Measurements from ENCODE around the gene CREB3L1. TPM values are rescaled to one million over a fixed set of nuclear protein-coding genes. Genes with fewer than 3 reads are reported as not detected.

The CREB3L1 gene
- total and polyA plus RNA-seq, 2 of the 13 experiments (the other 11 are each of a cell fraction or from before 2014, with no cell fraction given), result not detected

- ChIA-PET POLR2A (no interaction called here), CTCF (ENCODE audit: low intra/inter-chr PET ratio, low total read pairs) (interaction anchor here (0.7 to 1.2 kb wide), 2 partner anchors 120 to 128 kb away, joined by 3 to 4 read pairs; no protein-coding TSS in a partner anchor)
- WGBS (ENCODE audit: low lambda C conversion rate), result 90% methylated on average over 14 of the region's 32 CpGs
- no peaks in the 10 kb centered on the region for H3K9me3 ChIP-seq (ENCODE audit: low read length)
- FAIRE-seq (no peak), DNase-seq (ENCODE audit: low spot score) (peak; percentile 25), ATAC-seq (peak; percentile 72)
- H3K27me3 ChIP-seq (ENCODE audit: control insufficient read depth in 1 of 2, insufficient read depth in 2 of 2, low read length in 2 of 2), result no peaks in the 10 kb centered on the region
- H2AFZ ChIP-seq (ENCODE audit: low read length), result no peak overlapping the region
- peaks cover 20% of the 10 kb centered on the region for H3K4me1 ChIP-seq (ENCODE audit: insufficient read depth, low read length)
- no peak overlapping the region for H3K9ac ChIP-seq (ENCODE audit: insufficient read depth, low read depth, low read length)
- intact Hi-C loops (cut with micrococcal nuclease; ENCODE audit: unreplicated experiment), result no loop called here
- no peak overlapping the region for H3K4me3 ChIP-seq (replicated peaks in 1 of 3; ENCODE audit: insufficient read depth in 1 of 3, low read depth in 2 of 3, low read length in 3 of 3)
- in situ Hi-C loops (cut with HindIII; ENCODE audit: extremely low pct_ligation_motif_present, low pct_unique_long_range_greater_than_20kb), result no loop called here
- no peak overlapping the region for H3K27ac ChIP-seq (ENCODE audit: extremely low read length, insufficient read depth, low read length)
- peaks cover 1 to 13% of the 10 kb centered on the region in 2 experiments; a peak in 2 of 5 replicates for H3K36me3 ChIP-seq (replicated peaks in 1 of 2; ENCODE audit: control insufficient read depth in 1 of 2, insufficient read depth in 2 of 2, low read length in 2 of 2)
- H3K79me2 ChIP-seq (ENCODE audit: insufficient read depth, low read length), result no peaks in the 10 kb centered on the region
- BruUV-seq (replicated peaks), result no TSS peak
- H3K4me2 ChIP-seq (ENCODE audit: low read depth, low read length), result no peak overlapping the region
- H4K20me1 ChIP-seq (ENCODE audit: insufficient read depth, low read length), result no peaks in the 10 kb centered on the region
- TF ChIP-seq RORA (CRISPR knock-in tag; IDR thresholded peaks at IDR 0.05) (no peak), NFIB (CRISPR knock-in tag; IDR thresholded peaks at IDR 0.05; ENCODE audit: borderline replicate concordance) (no peak), STAG1 (CRISPR knock-in tag; IDR thresholded peaks at IDR 0.05) (peak; percentile 65), KAT8 (CRISPR knock-in tag; IDR thresholded peaks at IDR 0.05) (no peak), SMARCE1 (IDR thresholded peaks at IDR 0.05; ENCODE audit: borderline replicate concordance) (no peak), NR1H2 (CRISPR knock-in tag; IDR thresholded peaks at IDR 0.05; ENCODE audit: borderline replicate concordance, low read depth) (no peak), TRIM24 (CRISPR knock-in tag; IDR thresholded peaks at IDR 0.05) (no peak), GABPA (IDR thresholded peaks at IDR 0.05; ENCODE audit: low read depth, low read length) (no peak), GABPA (CRISPR knock-in tag; IDR thresholded peaks at IDR 0.05; ENCODE audit: low read depth) (no peak), ELF1 (CRISPR knock-in tag; IDR thresholded peaks at IDR 0.05) (peak; percentile 28; the same call in 1 of the 2 replicates), ZNF740 (CRISPR knock-in tag; IDR thresholded peaks at IDR 0.05) (no peak), ZNF383 (CRISPR knock-in tag; IDR thresholded peaks at IDR 0.05; ENCODE audit: borderline replicate concordance) (no peak)
- TF ChIP-seq, protein P1, sequence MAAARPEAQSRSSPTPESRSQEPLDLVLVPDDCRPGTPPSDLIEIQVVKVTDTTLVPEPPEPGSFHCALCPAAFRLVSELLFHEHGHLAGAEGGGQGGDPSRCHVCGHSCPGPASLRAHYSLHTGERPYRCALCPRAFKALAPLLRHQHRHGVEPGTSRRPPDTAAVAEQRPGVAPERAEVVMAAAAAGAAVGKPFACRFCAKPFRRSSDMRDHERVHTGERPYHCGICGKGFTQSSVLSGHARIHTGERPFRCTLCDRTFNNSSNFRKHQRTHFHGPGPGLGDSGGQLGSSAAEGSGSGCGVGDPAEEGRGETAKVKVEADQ (CRISPR knock-in tag; IDR thresholded peaks at IDR 0.05; ENCODE audit: borderline replicate concordance), result no peak
- TF ChIP-seq, protein P2, sequence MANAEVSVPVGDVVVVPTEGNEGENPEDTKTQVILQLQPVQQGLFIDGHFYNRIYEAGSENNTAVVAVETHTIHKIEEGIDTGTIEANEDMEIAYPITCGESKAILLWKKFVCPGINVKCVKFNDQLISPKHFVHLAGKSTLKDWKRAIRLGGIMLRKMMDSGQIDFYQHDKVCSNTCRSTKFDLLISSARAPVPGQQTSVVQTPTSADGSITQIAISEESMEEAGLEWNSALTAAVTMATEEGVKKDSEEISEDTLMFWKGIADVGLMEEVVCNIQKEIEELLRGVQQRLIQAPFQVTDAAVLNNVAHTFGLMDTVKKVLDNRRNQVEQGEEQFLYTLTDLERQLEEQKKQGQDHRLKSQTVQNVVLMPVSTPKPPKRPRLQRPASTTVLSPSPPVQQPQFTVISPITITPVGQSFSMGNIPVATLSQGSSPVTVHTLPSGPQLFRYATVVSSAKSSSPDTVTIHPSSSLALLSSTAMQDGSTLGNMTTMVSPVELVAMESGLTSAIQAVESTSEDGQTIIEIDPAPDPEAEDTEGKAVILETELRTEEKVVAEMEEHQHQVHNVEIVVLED (CRISPR knock-in tag; IDR thresholded peaks at IDR 0.05; ENCODE audit: borderline replicate concordance), result no peak
- TF ChIP-seq, protein P3, sequence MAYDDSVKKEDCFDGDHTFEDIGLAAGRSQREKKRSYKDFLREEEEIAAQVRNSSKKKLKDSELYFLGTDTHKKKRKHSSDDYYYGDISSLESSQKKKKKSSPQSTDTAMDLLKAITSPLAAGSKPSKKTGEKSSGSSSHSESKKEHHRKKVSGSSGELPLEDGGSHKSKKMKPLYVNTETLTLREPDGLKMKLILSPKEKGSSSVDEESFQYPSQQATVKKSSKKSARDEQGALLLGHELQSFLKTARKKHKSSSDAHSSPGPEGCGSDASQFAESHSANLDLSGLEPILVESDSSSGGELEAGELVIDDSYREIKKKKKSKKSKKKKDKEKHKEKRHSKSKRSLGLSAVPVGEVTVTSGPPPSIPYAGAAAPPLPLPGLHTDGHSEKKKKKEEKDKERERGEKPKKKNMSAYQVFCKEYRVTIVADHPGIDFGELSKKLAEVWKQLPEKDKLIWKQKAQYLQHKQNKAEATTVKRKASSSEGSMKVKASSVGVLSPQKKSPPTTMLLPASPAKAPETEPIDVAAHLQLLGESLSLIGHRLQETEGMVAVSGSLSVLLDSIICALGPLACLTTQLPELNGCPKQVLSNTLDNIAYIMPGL (CRISPR knock-in tag; IDR thresholded peaks at IDR 0.05; ENCODE audit: borderline replicate concordance in 1 of 2, low read depth in 1 of 2), result 0 out of 4 replicates have a peak, but pooled peaks of 1 of the 2 experiments have one; percentile 32
- TF ChIP-seq, protein P4, sequence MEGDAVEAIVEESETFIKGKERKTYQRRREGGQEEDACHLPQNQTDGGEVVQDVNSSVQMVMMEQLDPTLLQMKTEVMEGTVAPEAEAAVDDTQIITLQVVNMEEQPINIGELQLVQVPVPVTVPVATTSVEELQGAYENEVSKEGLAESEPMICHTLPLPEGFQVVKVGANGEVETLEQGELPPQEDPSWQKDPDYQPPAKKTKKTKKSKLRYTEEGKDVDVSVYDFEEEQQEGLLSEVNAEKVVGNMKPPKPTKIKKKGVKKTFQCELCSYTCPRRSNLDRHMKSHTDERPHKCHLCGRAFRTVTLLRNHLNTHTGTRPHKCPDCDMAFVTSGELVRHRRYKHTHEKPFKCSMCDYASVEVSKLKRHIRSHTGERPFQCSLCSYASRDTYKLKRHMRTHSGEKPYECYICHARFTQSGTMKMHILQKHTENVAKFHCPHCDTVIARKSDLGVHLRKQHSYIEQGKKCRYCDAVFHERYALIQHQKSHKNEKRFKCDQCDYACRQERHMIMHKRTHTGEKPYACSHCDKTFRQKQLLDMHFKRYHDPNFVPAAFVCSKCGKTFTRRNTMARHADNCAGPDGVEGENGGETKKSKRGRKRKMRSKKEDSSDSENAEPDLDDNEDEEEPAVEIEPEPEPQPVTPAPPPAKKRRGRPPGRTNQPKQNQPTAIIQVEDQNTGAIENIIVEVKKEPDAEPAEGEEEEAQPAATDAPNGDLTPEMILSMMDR (CRISPR knock-in tag; IDR thresholded peaks at IDR 0.05), result peak; percentile 89
Observed at GRCh38 chr11:46367244-46367915, 89.9 kb downstream of the CREB3L1 start.
